Activated CD4-positive, alpha-beta T cell treated with anti-CD3 and anti-CD28 coated beads for 36 hours (primary cell): ENCODE measurements around the gene MILR1. TPM values are rescaled to one million over a fixed set of nuclear protein-coding genes. Genes with fewer than 3 reads are reported as not detected.

Experiments used
- ATAC-seq: fragments of 200-7000 bp; cut with Tn5 transposase; one replicate; pipeline ENCODE4 v1.10.0; 2021; ENCODE audit warnings: mild to moderate bottlenecking, moderate library complexity
- CTCF ChIA-PET: fragments of 350-600 bp; sonication (Branson Sonifier 250); formaldehyde crosslinking; loops from one replicate; lab custom pipeline; 2021; ENCODE audit warnings: antibody characterized with exemption; lab: Charles Lee
- POLR2A ChIA-PET: fragments of 350-600 bp; sonication (Branson Sonifier 250); formaldehyde crosslinking; loops from one replicate; lab custom pipeline; 2021; ENCODE audit warnings: antibody characterized with exemption, inconsistent platforms; lab: Charles Lee
- DNase-seq: peaks from one replicate; pipeline ENCODE4 v3.0.0-alpha.2; 2020
- H3K27ac Mint-ChIP-seq: one replicate; pipeline ENCODE4 v1.8.0; 2021; ENCODE audit warnings: mixed read lengths
- H3K27me3 Mint-ChIP-seq: one replicate; pipeline ENCODE4 v1.8.0; 2021; ENCODE audit warnings: mixed read lengths
- H3K36me3 Mint-ChIP-seq: one replicate; pipeline ENCODE4 v1.8.0; 2021; ENCODE audit warnings: low read depth, mixed read lengths
- H3K4me1 Mint-ChIP-seq: one replicate; pipeline ENCODE4 v1.8.0; 2021; ENCODE audit warnings: mixed read lengths
- H3K4me3 Mint-ChIP-seq: one replicate; pipeline ENCODE4 v1.8.0; 2021; ENCODE audit warnings: mild to moderate bottlenecking, moderate library complexity, mixed read lengths
- H3K9me3 Mint-ChIP-seq: one replicate; pipeline ENCODE4 v1.8.0; 2021; ENCODE audit warnings: low read depth, mixed read lengths
- intact Hi-C, 2 experiments: fragments of 100-400 bp; cut with DNase I in 1 of 2; cut with micrococcal nuclease in 1 of 2; formaldehyde crosslinking; loops; one replicate each; pipeline versions ENCODE4 v1.14.2 to v1.15.1; 2022 to 2024; cut with DNase I, micrococcal nuclease
- total RNA-seq, 2 experiments: library from RNA; stranded (reverse); gene quantifications; one replicate each; pipeline ENCODE4 v1.2.3, GENCODE V29; 2021

Gene MILR1
- under 1 TPM in 1 of 2 experiments, not detected in 1; 0.30 TPM for total RNA-seq

GRCh38 chr17:64448665-64449512, at the start of gene MILR1:
TSS of gene MILR1 (plus strand) at chr17:64449115. CDS start at chr17:64449169, 54 bp downstream.
- Mint-ChIP-seq H3K27me3 (no peaks in the 10 kb centered on the region), H3K27ac (no peak within 1 kb of the TSS), H3K9me3 (no peaks in the 10 kb centered on the region), H3K36me3 (no peaks in the 10 kb centered on the region), H3K4me3 (no peak within 1 kb of the TSS), H3K4me1 (peaks cover 9% of the 10 kb centered on the region)
- no peak for ATAC-seq
- DNase-seq, result no peak
- POLR2A ChIA-PET, result no interaction called here
- intact Hi-C loops, result no loop called here
- CTCF ChIA-PET, result interaction anchor here (0.6 to 0.7 kb wide), 3 partner anchors 19 to 164 kb away, joined by 3 to 8 read pairs (median 3); no protein-coding TSS in a partner anchor

DNA sequence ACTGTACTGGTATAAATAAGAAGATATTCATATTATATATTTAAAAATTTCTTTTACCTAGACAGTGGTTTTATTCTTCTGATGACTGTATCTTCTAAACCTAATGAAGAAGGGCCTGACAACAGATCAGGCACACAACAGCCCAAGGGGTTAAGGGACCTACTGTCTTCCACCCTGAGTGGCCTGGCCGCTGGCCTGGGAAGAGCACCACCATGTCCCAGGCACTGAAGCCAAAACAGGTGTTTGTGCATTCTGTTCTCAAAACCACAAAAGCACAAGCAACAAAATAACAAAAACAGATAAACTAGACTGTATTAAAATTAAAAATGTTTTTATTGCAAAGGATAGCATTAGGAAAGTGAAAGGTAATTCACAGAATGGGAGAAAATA, 49.2 kb upstream of the MILR1 start:
- intact Hi-C loops, result no loop called here
- H3K9me3 Mint-ChIP-seq, result no peaks in the 10 kb centered on the region
- POLR2A ChIA-PET, result no interaction called here
- peaks cover 33% of the 10 kb centered on the region for H3K4me1 Mint-ChIP-seq
- ATAC-seq (no peak), DNase-seq (no peak)
- CTCF ChIA-PET, result interaction anchor here (1.3 kb wide), 1 partner anchor 9 kb away, joined by 4 read pairs; no protein-coding TSS in a partner anchor
- no peaks in the 10 kb centered on the region for H3K36me3 Mint-ChIP-seq
- no peak overlapping the region for H3K4me3 Mint-ChIP-seq
- no peaks in the 10 kb centered on the region for H3K27me3 Mint-ChIP-seq
- H3K27ac Mint-ChIP-seq, result no peak overlapping the region

DNA sequence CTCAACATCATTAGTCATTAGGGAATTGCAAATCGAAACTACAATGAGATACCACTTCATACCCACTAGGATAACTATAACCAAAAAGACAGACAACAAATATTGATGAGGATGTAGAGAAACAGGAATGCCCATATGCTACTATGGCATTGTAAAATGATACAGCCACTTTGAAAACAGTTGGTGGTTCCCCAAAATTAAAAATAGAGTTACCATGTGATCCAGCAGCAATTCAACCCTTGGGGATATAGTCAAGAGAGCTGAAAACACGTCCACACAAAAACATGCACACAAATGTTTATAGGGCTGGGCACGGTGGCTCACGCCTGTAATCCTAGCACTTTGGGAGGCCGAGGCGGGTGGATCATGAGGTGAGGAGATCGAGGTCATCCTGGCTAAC, 48.3 kb upstream of the MILR1 start:
- no peaks in the 10 kb centered on the region for H3K9me3 Mint-ChIP-seq
- ChIA-PET CTCF (interaction anchor here (1.6 kb wide), 2 partner anchors 18 to 19 kb away, joined by 3 to 6 read pairs; no protein-coding TSS in a partner anchor), POLR2A (no interaction called here)
- DNase-seq, result no peak
- intact Hi-C loops, result no loop called here
- H3K27me3 Mint-ChIP-seq, result no peaks in the 10 kb centered on the region
- H3K4me1 Mint-ChIP-seq, result peaks cover 31% of the 10 kb centered on the region
- H3K36me3 Mint-ChIP-seq, result no peaks in the 10 kb centered on the region
- no peak overlapping the region for H3K4me3 Mint-ChIP-seq
- no peak overlapping the region for H3K27ac Mint-ChIP-seq
- no peak for ATAC-seq

DNA sequence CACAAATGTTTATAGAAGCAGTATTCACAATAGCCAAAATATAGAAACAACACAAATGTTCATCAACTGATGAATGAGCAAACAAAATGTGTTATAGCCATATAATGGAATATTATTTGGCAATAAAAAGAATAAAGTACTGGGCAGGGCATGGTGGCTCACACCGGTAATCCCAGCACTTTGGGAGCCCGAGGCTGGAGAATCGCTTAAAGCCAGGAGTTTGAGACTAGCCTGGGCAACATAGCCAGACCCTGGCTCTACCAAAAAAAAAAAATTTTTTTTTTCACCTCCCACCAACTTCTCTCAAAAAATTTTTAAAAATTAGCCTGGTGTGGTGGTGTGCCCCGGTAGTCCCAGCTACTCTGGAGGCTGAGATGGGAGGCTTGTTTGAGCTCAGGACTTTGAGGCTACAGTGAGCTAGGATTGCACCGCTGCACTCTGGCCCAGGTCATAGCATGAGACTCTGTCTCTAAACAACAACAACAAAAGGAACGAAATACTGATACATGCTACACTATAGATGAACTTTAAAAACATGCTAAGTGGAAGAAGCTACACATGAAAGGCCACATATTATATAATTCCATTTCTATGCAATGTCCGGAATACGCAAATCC, 47.6 kb upstream of the MILR1 start:
- Mint-ChIP-seq H3K36me3 (no peaks in the 10 kb centered on the region), H3K27ac (no peak overlapping the region), H3K4me1 (peaks cover 25% of the 10 kb centered on the region), H3K27me3 (no peaks in the 10 kb centered on the region), H3K9me3 (no peaks in the 10 kb centered on the region), H3K4me3 (no peak overlapping the region)
- intact Hi-C loops, result no loop called here
- ChIA-PET CTCF (interaction anchor here (0.5 to 1.6 kb wide), 5 partner anchors 8 to 107 kb away, joined by 3 to 6 read pairs (median 3); no protein-coding TSS in a partner anchor), POLR2A (interaction anchor here (0.7 kb wide), 1 partner anchor 201 kb away, joined by 3 read pairs; no protein-coding TSS in a partner anchor)
- ATAC-seq (no peak), DNase-seq (no peak)

DNA sequence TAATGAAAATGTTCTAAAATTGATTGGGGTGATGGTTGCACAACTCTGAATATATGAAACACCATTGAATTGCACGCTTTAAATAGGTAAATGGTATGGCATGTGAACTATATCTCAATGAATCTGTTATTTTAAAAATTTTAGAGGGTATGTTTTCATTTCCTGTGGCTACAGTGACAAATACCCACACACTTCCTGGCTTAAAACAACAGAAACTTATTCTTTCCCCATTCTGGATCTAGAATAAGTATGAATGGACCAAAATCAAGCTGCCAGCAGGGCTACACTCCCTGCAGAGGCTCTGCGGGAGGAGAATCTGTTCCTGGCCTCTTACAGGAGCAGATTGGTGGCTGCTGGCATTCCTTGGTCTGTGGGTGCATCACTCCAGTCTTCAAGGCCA, 47.0 kb upstream of the MILR1 start:
- ATAC-seq, result no peak
- Mint-ChIP-seq H3K9me3 (no peaks in the 10 kb centered on the region), H3K4me3 (no peak overlapping the region), H3K36me3 (no peaks in the 10 kb centered on the region), H3K27ac (no peak overlapping the region), H3K4me1 (peaks cover 23% of the 10 kb centered on the region), H3K27me3 (no peaks in the 10 kb centered on the region)
- ChIA-PET CTCF (interaction anchor here (0.5 to 1.6 kb wide), 5 partner anchors 9 to 107 kb away, joined by 3 to 6 read pairs (median 3); no protein-coding TSS in a partner anchor), POLR2A (interaction anchor here (0.7 kb wide), 1 partner anchor 201 kb away, joined by 3 read pairs; no protein-coding TSS in a partner anchor)
- intact Hi-C loops, result no loop called here
- no peak for DNase-seq

- ATAC-seq (no peak), DNase-seq (no peak)
- H3K9me3 Mint-ChIP-seq, result no peaks in the 10 kb centered on the region
- H3K27ac Mint-ChIP-seq, result no peak overlapping the region
- peaks cover 23% of the 10 kb centered on the region for H3K4me1 Mint-ChIP-seq
- CTCF ChIA-PET, result no interaction called here
- no peaks in the 10 kb centered on the region for H3K27me3 Mint-ChIP-seq
- POLR2A ChIA-PET, result no interaction called here
- intact Hi-C loops, result no loop called here
- no peak overlapping the region for H3K4me3 Mint-ChIP-seq
- H3K36me3 Mint-ChIP-seq, result no peaks in the 10 kb centered on the region
These were observed 46.4 kb upstream of the MILR1 start for GRCh38 chr17:64402469-64402868.

GRCh38 chr17:64403881-64404460, 44.9 kb upstream of the MILR1 start:
- Mint-ChIP-seq H3K4me3 (no peak overlapping the region), H3K27ac (no peak overlapping the region), H3K36me3 (no peaks in the 10 kb centered on the region), H3K9me3 (no peaks in the 10 kb centered on the region), H3K27me3 (no peaks in the 10 kb centered on the region), H3K4me1 (peaks cover 14% of the 10 kb centered on the region)
- DNase-seq (no peak), ATAC-seq (no peak)
- ChIA-PET POLR2A (no interaction called here), CTCF (interaction anchor here (1.1 kb wide), 1 partner anchor 102 kb away, joined by 3 read pairs; the partner anchor contains the start of gene DDX5)
- intact Hi-C loops, result no loop called here

GRCh38 chr17:64406321-64407200, 42.4 kb upstream of the MILR1 start:
- Mint-ChIP-seq H3K27ac (no peak overlapping the region), H3K4me1 (peaks cover 6% of the 10 kb centered on the region), H3K4me3 (no peak overlapping the region), H3K27me3 (no peaks in the 10 kb centered on the region), H3K36me3 (no peaks in the 10 kb centered on the region), H3K9me3 (no peaks in the 10 kb centered on the region)
- ChIA-PET CTCF (interaction anchor here (0.6 to 5.0 kb wide), 4 partner anchors 13 to 352 kb away, joined by 3 to 28 read pairs (median 15); no protein-coding TSS in a partner anchor), POLR2A (no interaction called here)
- peak; percentile 16 for ATAC-seq
- intact Hi-C loops, result no loop called here
- no peak for DNase-seq

DNA sequence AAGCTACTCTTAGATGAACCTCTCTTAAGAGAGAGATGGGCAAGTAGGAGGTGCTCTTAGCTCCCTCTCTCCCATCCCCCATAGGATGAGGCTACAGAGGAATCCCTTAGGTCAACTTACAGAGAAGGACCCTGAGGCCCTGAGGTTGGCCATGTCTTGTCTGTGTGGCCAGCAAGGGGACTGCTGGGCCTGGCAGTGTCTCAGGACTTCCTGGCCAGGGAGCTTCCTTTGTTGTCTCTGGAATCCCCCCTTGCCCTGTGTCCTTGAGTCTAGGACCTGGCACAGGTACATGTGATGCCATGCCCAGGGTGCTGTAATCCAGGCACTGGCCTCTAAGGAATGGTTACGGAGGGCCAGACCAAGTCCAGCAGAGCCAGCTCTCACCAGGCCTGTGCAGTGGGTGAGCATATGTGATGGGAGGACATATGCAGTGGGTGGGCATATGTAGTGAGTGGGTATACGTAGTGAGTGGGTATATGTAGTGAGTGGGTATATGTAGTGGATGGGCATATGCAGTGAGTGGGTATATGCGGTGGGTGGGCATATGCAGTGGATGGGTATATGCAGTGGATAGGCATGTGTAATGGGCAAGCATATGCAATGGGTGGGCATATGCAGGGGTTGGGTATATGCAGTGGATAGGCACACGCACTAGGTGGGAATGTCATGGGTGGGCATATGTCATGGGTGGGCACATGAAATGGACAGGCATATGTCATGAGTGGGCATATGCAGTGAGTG, 38.0 kb upstream of the MILR1 start:
- no peaks in the 10 kb centered on the region for H3K9me3 Mint-ChIP-seq
- no peak for ATAC-seq

More for the DNA sequence above, 38.0 kb upstream of the MILR1 start:
- DNase-seq, result no peak
- POLR2A ChIA-PET, result no interaction called here
- H3K36me3 Mint-ChIP-seq, result no peaks in the 10 kb centered on the region
- no peak overlapping the region for H3K4me3 Mint-ChIP-seq
- CTCF ChIA-PET, result interaction anchor here (0.7 to 5.0 kb wide), 5 partner anchors 8 to 108 kb away, joined by 3 to 28 read pairs (median 4); no protein-coding TSS in a partner anchor
- H3K27me3 Mint-ChIP-seq, result no peaks in the 10 kb centered on the region
- intact Hi-C loops, result no loop called here
- H3K27ac Mint-ChIP-seq, result no peak overlapping the region
- H3K4me1 Mint-ChIP-seq, result peaks cover 10% of the 10 kb centered on the region
